GM18502 (cell line): ENCODE results near the gene STPG3.

Experiments
- ATAC-seq: cut with Tn5 transposase; IDR thresholded peaks from one replicate; pipeline ENCODE4 v1.9.1; 2021; ENCODE audit warnings: mild to moderate bottlenecking; ENCODE audit not compliant: unreplicated experiment, poor library complexity

Gene STPG3

GRCh38 chr9:137221506-137222111 lies 29.5 kb upstream of the STPG3 start:
- ATAC-seq = no peak

- no peak for ATAC-seq
Measured at GRCh38 chr9:137222190-137223077, 28.7 kb upstream of the STPG3 start, which contains the start of gene RNF208. RNF208 (minus strand) TSS chr9:137222240; CDS start chr9:137221212, 1,028 bp downstream.

- peak; percentile 57 for ATAC-seq
Measured at GRCh38 chr9:137223078-137223970, 27.8 kb upstream of the STPG3 start.

- no peak for ATAC-seq
Measured at GRCh38 chr9:137224830-137225694, 26.0 kb upstream of the STPG3 start, which contains the start of gene CYSRT1. CYSRT1 (plus strand) TSS chr9:137225174; CDS start chr9:137225622, 448 bp downstream.

- no peak for ATAC-seq
Measured at GRCh38 chr9:137225699-137226331, 25.3 kb upstream of the STPG3 start.

DNA sequence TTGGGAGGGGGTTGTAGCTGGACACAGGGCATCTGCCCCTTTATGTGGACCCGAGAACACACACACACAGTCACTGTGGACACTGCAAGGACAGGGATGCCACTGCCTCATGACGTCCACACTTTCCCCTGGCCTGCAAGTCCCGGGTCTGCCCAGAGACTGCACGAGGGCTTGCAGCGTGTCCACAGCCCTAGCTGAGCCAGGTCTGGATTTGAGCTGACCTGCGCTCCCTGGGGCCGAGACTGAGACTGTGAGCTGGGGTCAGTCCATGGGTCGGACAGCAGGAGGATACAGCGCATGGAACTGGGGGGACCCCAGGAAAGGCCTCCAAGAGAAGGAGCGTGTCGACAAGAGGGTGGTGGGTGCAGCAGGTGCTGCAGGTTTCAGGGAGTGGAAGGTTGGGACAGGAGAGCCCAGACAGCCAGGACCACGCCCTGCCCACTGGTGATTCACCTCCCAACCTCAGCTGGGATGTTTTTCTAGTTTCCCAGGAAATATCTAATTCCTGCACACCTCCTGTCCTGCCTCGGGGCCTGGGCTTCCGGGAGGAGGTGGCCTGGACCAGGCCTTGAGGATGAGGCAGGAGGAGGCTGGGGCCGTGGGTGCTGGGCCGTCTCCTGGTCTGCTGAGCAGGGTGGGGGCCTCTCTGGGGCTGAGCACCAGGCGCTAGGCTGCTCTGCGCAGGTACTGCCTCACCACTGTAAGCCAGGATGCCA lies 24.6 kb upstream of the STPG3 start:
- ATAC-seq = no peak

- ATAC-seq = no peak
Measured at GRCh38 chr9:137227054-137227852, 23.8 kb upstream of the STPG3 start, which contains the start of gene RNF224. RNF224 (plus strand) TSS chr9:137227502; CDS start chr9:137228336, 834 bp downstream.

GRCh38 chr9:137227853-137228505 lies 23.1 kb upstream of the STPG3 start:
- no peak for ATAC-seq

- ATAC-seq = no peak
Measured at GRCh38 chr9:137228506-137228967, 22.5 kb upstream of the STPG3 start.

DNA sequence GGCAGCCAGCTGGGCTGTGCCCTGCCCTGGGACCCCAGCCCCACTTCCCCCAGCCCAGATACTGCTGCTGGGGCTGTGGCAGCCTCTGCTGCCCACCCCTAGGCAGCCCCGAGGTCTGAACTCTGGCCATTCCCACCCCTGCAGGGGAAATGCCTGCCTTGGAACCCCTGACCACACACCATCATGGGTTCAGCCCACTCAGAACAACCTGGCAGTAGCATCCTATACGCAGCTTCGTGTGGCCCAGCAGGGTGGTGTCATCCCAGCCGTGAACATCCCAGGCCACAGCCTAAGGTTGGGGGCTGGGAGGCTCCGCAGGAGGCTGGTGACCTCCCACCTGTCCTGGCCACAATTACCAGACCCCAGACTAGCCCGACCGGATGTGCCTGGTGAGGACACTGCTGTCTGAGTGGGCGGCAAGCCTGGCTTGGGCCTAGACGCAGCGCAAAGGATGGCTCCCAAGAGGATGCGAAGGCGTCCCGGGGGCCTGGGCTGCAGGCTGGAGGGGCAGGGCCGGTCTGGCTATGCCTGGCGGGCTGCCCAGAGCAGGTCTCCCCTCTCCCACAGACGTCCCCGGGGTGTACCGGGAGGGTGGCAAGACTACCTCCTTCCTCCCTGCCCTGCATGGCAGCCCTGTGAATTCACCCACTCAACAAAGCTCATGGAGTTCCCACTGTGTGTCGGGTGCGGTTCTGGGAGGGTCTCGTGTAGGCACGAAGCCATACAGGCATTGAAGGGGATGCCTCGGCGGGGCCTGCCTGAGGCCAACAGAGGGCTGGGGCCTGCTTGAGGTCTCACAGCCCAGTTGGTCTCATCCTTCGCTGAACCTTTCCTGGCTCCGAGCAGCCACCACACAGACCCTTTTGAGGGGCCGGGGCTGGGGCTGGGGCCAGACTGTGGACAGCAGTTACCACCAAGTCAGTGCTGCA lies 21.9 kb upstream of the STPG3 start:
- no peak for ATAC-seq

- ATAC-seq = no peak
Measured at GRCh38 chr9:137229903-137230704, 21.0 kb upstream of the STPG3 start.

DNA sequence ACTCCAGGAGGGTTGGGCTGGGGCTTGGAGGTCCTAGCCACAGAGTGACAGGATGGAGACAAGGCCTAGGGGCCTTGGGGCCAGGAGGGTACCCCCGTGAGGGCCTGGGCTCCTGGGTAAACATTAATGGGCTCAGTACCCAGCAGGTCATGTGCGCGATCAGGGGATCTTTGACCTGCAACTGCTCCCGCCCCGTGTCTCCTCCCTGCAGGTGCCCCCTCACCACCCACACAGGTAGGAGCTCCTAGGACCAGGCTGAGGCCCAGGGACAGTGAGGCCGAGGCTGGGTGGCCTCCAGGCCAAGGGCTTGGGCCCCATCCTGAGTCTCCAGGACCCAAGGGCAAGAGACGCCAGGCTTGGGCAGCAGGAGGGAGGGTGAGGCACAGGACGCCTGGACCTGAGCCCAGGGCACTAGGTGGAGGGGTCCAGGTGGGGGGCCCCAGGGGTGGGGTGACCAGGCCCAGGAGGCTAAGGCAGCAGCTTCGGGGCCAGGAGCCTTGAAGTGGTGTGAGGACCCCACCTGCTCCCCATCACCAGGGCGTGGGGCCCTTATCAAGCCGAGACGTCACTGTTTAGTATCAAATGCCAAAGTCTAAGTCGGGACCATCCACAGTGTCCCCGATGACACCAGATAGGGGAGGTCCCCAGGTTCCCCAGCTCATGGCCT lies 20.2 kb upstream of the STPG3 start, which contains the start of gene SLC34A3:
SLC34A3 (plus strand) TSS at position 197 of the 667 bp plus-strand sequence. CDS start 802 bp downstream, outside the sequence.
- ATAC-seq = no peak

DNA sequence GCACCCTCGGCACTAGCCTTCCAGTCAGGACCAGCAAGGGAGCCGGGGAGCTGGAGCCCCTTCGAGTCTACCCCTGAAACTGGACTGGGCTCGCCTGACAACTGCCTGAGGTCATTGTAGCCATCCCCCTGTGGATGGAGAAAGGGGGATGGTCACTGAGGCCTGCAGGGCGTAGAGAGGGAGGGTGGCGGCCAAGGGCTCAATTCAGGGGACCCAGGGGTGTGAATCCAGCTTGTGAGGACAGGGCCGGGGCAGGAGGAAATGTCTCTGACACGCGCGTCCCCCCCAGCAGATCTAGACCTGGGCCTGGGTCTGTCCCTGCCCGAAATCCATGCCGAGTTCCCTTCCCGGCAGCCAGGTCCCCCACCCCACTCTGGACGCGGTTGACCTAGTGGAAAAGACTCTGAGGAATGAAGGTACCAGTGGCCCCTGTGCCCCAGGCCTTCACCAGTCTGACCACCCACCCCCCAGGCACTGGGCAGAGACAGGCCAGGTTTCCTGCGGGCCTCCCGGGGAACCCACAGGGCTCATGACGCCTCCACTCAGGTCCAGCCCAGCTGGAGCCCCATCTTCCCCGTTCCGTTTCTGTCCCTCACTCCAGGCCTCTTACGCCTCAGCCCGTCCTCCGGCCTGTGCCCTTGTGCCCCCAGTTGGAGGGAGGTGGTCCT lies 19.6 kb upstream of the STPG3 start:
- no peak for ATAC-seq

DNA sequence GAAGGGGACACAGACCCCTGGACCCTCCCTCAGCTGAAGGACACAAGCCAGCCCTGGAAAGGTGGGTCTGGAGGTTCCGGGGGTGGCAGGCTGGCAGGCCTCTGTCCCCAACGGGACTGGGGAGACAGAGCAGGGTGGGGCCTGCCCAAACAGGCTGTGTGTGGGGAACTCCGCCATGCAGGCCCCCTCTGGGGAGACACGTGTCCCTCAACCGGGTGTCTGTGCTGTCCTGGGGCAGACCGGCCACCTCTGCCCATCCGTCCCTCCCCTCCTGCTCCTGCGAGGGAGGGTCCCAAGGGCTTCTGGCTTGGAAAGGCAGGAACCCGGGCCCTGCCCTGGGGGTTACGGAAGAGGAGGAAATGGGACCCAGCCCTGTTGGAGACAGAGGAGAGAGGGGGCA lies 19.0 kb upstream of the STPG3 start:
- ATAC-seq = no peak
